IPS-18a (cell line): Measurements from ENCODE around the gene PRKCA.
"Not testable (repeated sequence)": the region's sequence is repeated elsewhere in the genome, so short reads cannot be mapped to it uniquely, and the experiment has no call there.

Experiments used
- H3K27ac ChIP-seq: one replicate; pipeline ENCODE4 v1.5.1; 2013; ENCODE audit warnings: low read length
- H3K27me3 ChIP-seq: one replicate; pipeline ENCODE4 v1.6.1; 2013; ENCODE audit warnings: mild to moderate bottlenecking, low read length; ENCODE audit not compliant: control insufficient read depth, insufficient read depth
- H3K36me3 ChIP-seq: one replicate; pipeline ENCODE4 v1.6.1; 2013; ENCODE audit warnings: low read depth, low read length; ENCODE audit not compliant: control insufficient read depth
- H3K4me1 ChIP-seq: one replicate; pipeline ENCODE4 v1.6.1; 2013; ENCODE audit warnings: low read depth, low read length; ENCODE audit not compliant: control insufficient read depth
- H3K4me3 ChIP-seq: one replicate; pipeline ENCODE4 v1.5.1; 2013; ENCODE audit warnings: low read length
- H3K9ac ChIP-seq: one replicate; pipeline ENCODE4 v1.6.1; 2013; ENCODE audit warnings: mild to moderate bottlenecking, low read length, moderate library complexity
- H3K9me3 ChIP-seq: one replicate; pipeline ENCODE4 v1.6.1; 2013; ENCODE audit warnings: low read depth, low read length; ENCODE audit not compliant: control insufficient read depth

The PRKCA gene

DNA sequence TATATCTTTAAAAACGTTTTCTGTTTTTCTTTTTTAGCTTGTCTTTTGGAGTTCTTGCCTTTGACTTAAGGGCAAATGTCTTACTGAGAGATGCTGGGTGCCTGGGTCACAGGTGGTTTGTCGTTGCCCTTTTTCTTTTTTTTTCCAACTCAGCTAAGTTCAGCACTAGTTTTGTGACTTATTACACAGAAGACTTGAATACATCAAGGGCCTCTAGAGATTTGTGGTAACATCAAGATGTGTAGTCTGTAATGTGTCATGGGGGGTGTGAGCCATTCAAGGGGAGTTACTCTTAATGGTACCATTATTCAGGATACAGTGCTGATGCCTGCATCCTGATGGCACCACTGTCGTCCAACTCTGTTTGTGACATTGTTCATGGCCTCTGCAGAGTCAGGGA, 95.1 kb downstream of the PRKCA start:
- H3K4me1 ChIP-seq = no peaks in the 10 kb centered on the region
- H3K9ac ChIP-seq = no peak overlapping the region
- H3K4me3 ChIP-seq = no peak overlapping the region
- H3K36me3 ChIP-seq = no peaks in the 10 kb centered on the region
- no peak overlapping the region for H3K27ac ChIP-seq
- H3K9me3 ChIP-seq = no peaks in the 10 kb centered on the region
- H3K27me3 ChIP-seq = no peaks in the 10 kb centered on the region

DNA sequence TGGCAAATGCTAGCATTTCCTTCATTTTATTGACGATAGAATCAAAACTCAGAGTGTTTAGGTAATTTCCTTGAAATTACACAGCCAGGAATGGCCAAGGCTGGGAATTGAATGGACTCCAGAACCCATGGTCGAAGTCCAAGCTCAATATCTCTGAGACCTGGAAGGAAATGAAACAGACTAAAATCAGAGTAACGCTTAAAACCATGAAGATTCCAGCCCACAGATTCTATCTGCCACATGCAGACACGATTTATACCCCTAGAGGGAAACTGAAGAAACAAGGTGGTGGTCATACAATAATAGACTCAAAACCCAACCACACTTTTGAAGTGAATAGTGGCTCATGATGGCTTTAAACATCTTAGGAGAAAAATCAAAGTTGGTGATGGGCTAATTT, 95.6 kb downstream of the PRKCA start:
- H3K9me3 ChIP-seq = no peaks in the 10 kb centered on the region
- no peak overlapping the region for H3K27ac ChIP-seq
- H3K27me3 ChIP-seq = no peaks in the 10 kb centered on the region
- no peaks in the 10 kb centered on the region for H3K36me3 ChIP-seq
- H3K9ac ChIP-seq = no peak overlapping the region
- H3K4me1 ChIP-seq = no peaks in the 10 kb centered on the region
- H3K4me3 ChIP-seq = no peak overlapping the region

DNA sequence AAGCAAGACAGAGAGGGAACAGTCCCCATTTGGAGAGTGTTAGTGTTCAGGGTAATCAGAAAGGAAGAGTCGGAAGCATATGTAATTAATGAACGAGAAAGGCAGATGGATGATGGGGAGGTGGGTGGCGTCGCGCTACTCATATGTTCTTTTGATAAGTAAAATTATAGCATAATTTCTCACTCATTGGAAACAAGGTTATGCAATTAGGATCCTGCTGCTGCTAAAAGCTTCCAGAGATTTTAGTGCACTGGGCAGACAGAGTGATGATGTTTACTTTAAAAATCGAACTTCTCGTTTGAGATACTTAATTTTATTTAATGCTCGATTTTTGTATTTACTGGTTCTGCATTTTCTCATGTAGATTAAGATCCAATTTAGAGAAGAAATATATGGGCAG, 96.2 kb downstream of the PRKCA start:
- Histone ChIP-seq H3K9me3 (no peaks in the 10 kb centered on the region), H3K27me3 (no peaks in the 10 kb centered on the region), H3K27ac (no peak overlapping the region), H3K9ac (no peak overlapping the region), H3K4me3 (no peak overlapping the region), H3K36me3 (no peaks in the 10 kb centered on the region), H3K4me1 (peaks cover 5% of the 10 kb centered on the region)

DNA sequence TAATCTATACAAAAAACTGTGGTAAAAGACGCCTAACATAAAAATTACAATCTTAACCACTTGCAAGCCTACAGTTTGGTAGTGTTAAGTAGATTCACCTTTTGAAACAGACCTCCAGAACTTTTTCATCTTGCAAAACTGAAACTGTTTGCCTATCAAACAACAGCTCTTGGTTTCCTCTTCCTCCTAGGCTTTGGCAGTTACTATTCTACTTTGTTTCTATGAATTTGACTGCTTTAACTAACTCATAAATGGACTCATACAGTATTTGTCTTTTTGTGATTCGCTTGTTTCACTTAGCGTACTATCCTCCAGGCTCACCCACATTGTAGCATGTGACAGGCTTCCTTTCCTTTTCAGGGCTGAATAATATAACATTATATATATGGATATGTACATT, 97.0 kb downstream of the PRKCA start:
- Histone ChIP-seq H3K9me3 (no peaks in the 10 kb centered on the region), H3K4me3 (no peak overlapping the region), H3K9ac (no peak overlapping the region), H3K27me3 (no peaks in the 10 kb centered on the region), H3K4me1 (peaks cover 13% of the 10 kb centered on the region), H3K27ac (no peak overlapping the region), H3K36me3 (no peaks in the 10 kb centered on the region)

DNA sequence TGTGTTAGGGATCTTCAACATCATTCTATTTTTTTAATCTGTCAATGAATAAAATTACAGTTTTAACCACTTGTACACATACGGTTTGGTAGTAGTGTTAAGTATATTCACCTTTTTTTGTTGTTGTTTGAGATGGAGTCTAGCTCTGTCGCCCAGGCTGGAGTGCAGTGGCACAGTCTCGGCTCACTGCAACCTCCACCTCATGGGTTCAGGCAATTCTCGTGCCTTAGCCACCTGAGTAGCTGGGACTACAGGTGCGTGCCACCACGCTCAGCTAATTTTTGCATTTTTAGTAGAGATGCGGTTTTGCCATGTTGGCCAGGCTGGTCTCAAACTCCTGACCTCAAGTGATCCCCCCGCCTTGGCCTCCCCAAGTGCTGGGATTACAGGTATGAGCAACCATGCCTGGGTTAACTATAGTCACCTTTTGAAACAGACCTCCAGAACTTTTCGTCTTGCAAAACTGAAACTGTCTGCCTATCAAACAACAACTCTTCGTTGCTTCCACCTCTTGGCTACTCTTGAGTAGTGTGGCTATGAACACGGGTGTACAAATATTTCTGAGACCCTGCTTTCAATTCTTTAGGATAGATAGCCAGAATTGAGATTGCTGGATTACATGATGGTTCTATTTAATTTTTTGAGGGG, 97.8 kb downstream of the PRKCA start:
- not testable (repeated sequence) for H3K36me3 ChIP-seq, H3K9me3 ChIP-seq, H3K4me3 ChIP-seq, H3K27me3 ChIP-seq, H3K9ac ChIP-seq, H3K27ac ChIP-seq
- peaks cover 15% of the 10 kb centered on the region for H3K4me1 ChIP-seq

DNA sequence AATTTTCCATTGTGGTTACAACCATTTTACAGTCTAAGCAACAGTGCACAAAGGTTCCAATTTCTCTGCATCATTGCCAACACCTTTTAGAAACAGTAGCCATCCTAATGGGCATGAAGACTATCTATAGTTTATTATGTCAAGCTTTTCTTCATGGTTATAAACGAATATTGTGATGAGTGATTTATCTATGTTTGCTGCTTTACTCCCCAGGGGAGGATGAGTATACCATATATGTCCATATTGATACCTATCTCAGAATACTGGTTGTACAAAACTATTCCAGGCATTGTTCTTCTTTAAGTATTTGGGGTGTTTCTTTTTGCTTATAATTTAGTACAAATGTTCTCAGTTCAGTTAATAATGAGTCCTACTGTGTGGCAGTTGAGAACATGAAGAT, 98.3 kb downstream of the PRKCA start:
- Histone ChIP-seq H3K4me3 (no peak overlapping the region), H3K4me1 (peaks cover 17% of the 10 kb centered on the region), H3K27me3 (no peaks in the 10 kb centered on the region), H3K9ac (no peak overlapping the region), H3K9me3 (no peaks in the 10 kb centered on the region), H3K27ac (no peak overlapping the region), H3K36me3 (no peaks in the 10 kb centered on the region)

DNA sequence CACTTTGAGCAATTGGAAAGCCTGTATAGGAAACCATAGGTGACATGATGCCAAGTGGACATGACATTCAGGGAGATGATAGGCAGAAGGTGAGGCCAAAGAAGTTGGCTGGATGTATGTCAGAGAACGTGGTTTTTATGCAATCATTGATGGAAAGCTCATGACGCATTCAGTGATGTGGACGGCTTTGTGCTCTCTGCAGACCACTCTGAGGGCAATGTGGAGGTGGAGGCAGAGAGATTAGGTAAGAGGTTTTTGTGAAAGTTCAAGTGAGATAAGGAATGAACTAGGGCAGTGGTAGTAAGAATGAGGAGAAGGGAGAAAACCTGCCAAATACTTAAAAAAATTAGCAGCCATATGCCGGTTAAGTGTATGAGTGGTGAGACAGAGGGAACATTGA, 99.0 kb downstream of the PRKCA start:
- H3K27ac ChIP-seq = no peak overlapping the region
- no peaks in the 10 kb centered on the region for H3K27me3 ChIP-seq
- peaks cover 17% of the 10 kb centered on the region for H3K4me1 ChIP-seq
- no peak overlapping the region for H3K4me3 ChIP-seq
- H3K9ac ChIP-seq = no peak overlapping the region
- H3K9me3 ChIP-seq = no peaks in the 10 kb centered on the region
- H3K36me3 ChIP-seq = no peaks in the 10 kb centered on the region

DNA sequence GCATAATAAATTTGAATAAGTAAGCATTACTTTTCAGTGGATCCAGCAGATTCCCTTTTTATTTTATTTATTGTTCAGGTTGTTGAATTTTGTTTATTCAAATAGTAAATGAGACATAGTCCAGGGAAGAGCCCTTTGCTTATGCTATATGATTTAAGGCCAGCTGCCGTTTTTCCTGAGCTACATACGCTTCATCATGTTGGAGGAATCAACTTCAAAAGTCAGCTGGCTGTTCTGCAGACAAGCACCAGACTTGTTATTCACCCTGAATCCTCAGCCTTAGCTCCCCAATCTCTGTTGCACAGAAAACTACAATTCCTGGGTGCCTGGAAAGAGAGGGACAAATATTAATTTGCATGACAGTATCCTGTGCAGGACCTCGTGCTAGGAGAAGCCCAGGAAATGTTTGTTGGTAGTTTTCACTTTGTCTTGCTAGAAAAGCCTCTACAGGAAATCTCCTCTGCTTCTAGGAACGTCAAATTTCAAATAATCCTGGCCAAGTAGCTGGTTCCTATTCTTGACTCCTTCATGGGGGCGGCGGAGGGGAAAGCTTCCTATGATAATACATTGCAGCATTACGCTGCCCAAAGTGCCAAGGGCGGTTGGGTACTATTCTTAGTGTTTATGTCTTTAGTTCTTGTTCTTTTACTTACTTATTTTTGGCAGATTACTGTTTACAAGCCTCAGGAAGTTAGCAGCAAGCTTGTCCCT, 101.6 kb downstream of the PRKCA start:
- Histone ChIP-seq H3K36me3 (no peaks in the 10 kb centered on the region), H3K9ac (no peak overlapping the region), H3K27me3 (no peaks in the 10 kb centered on the region), H3K4me3 (no peak overlapping the region), H3K27ac (peak overlapping the region; percentile 14), H3K4me1 (peaks cover 27% of the 10 kb centered on the region), H3K9me3 (no peaks in the 10 kb centered on the region)

DNA sequence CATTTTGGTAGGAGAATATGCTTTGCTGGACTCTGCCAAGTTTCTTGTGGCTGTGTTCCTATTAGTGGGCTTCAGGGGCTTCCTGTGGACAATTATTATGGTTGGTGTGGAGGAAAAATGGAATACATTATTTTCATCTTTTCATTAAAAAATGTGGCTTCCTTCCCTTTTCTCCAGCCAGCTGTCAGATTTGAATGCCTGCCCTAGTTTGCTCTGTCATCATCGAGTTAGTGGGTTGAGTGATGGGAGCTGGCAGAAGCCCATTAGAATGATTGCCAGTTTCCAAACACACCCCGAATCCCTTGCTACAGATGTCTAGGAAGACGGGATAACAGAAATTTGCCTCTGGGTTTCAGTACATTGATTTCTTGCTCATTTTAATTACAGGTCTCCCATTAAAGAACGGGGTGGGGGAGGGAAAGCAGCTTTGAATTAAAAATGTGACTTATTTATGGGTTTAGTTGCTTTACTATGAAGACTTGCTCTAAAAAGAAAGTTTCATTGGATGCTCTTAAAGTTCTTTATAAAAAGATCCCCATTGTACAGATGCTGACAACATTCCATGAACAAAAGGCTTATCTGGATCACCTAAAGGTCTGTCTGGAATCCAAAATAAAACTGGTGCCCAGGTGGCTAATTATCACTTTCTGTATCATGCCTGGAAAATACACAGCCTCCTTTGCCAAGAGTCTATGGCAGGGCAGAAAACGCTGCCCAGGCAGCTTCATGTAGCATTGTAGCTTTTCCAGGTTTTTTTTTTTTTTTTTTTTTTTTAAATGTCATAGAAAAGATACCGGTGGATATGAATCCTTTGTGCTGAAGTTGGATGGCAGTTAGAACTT, 103.6 kb downstream of the PRKCA start:
- Histone ChIP-seq H3K27ac (no peak overlapping the region), H3K9ac (no peak overlapping the region), H3K4me1 (peaks cover 27% of the 10 kb centered on the region), H3K27me3 (no peaks in the 10 kb centered on the region), H3K36me3 (no peaks in the 10 kb centered on the region), H3K9me3 (no peaks in the 10 kb centered on the region), H3K4me3 (no peak overlapping the region)

DNA sequence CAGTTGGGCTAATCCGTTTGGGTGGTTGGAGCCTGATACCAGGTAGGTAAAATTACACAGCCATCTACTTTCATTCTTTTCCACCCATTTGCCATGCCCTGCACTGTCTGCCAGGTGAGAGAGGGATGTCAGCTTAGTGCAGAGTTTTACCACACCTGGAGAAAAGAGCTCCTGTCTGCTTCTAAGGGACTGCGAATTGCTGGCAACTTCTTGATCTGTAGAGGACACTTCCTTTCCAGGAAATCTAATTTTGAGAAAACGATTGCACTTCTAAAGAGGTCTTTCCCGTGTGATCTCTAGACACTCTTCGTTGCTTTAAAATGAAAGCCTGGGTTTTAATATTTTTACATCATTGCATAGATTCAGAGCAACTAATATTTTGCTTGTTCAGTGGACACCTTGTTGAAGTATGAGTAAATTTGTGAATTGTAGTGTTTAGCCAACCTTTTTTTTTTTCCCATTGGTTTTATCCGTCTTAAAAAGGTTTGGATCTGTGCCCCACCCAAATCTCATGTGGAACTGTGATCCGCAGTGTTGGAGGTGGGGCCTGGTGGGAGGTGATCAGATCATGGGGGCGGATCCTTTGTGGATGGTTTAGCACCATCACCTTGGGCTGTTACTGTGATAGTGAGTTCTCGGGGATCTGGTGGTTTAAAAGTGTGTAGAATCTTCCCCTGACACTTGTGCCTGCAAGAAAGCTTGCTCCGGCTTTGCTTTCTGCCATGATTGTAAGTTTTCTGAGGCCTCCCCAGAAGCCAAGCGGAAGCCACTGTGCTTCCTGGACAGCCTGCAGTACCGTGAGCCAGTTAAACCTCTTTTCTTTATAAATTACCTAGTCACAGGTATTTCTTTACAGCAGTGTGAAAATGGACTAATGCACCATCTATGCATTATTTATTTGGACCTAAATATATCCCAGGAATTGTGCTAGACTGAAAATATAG, 104.6 kb downstream of the PRKCA start:
- H3K4me3 ChIP-seq = no peak overlapping the region
- H3K36me3 ChIP-seq = no peaks in the 10 kb centered on the region
- no peaks in the 10 kb centered on the region for H3K9me3 ChIP-seq
- no peak overlapping the region for H3K27ac ChIP-seq
- no peak overlapping the region for H3K9ac ChIP-seq
- H3K4me1 ChIP-seq = peaks cover 27% of the 10 kb centered on the region
- no peaks in the 10 kb centered on the region for H3K27me3 ChIP-seq

DNA sequence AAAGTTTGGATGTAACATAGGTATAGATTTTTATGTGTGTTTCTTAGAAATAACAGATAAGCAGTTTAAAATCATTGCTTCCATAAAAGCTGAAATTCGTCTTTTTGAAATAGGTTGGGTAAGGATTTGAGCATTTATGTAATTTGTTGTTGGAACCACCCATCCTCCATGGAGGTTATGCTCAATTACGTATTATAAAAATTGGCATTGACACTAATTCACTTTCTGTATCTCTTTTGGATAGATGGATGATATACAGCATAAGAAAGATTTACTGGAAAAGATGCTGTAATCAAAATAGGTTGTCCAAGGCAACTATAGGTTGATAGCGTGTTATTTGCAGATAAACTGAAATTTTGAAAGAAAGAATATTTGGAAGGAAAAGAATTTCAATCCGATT, 105.5 kb downstream of the PRKCA start:
- Histone ChIP-seq H3K4me1 (peaks cover 27% of the 10 kb centered on the region), H3K9ac (no peak overlapping the region), H3K9me3 (no peaks in the 10 kb centered on the region), H3K27ac (no peak overlapping the region), H3K4me3 (no peak overlapping the region), H3K27me3 (no peaks in the 10 kb centered on the region), H3K36me3 (no peaks in the 10 kb centered on the region)
